Testis (tissue), 3 donors: Measurements from ENCODE around the gene AAMDC. TPM values are rescaled to one million over a fixed set of nuclear protein-coding genes. Genes with fewer than 3 reads are reported as not detected.
"Not testable (repeated sequence)": the region's sequence is repeated elsewhere in the genome, so short reads cannot be mapped to it uniquely, and the experiment has no call there.

Experiments
- DNase-seq: peaks from one replicate; pipeline ENCODE4 v3.0.0-alpha.2; 2019
- H3K27ac ChIP-seq, 2 donors: fragments of 200-600 bp; sonication (generic); one replicate each; pipeline ENCODE4 v1.5.1; 2019
- H3K27me3 ChIP-seq: fragments of 200-600 bp; sonication (generic); one replicate; pipeline ENCODE4 v1.5.1; 2019
- H3K36me3 ChIP-seq: fragments of 200-600 bp; sonication (generic); one replicate; pipeline ENCODE4 v1.5.1; 2017; ENCODE audit warnings: low read depth; ENCODE audit errors: missing control alignments
- H3K4me1 ChIP-seq: fragments of 200-600 bp; sonication (generic); one replicate; pipeline ENCODE4 v1.5.1; 2019
- H3K4me3 ChIP-seq, 2 donors: fragments of 200-600 bp; sonication (generic); one replicate each; pipeline ENCODE4 v1.5.1; 2017 to 2019
- H3K9me3 ChIP-seq: fragments of 200-600 bp; sonication (generic); one replicate; pipeline ENCODE4 v1.5.1; 2017
- CTCF ChIP-seq, 3 experiments: fragments of 450-650 bp in 2 of 3; fragments of 200-600 bp in 1 of 3; sonication (generic) in 1 of 3; IDR thresholded peaks; one replicate each; pipeline ENCODE4 v1.5.1; 2016 to 2019; ENCODE audit warnings: antibody characterized with exemption in 3 of 3, mild to moderate bottlenecking in 2 of 3, moderate library complexity in 1 of 3
- POLR2A ChIP-seq: fragments of 450-650 bp; IDR thresholded peaks from one replicate; pipeline ENCODE4 v1.6.1; 2017; ENCODE audit warnings: antibody characterized with exemption, mild to moderate bottlenecking, moderate library complexity
- WGBS, 2 donors: methylation state at CpG; one replicate each; pipeline ENCODE4 v1.1.5; 2018; 5-methylcytosine and 5-hydroxymethylcytosine counted together
- intact Hi-C: fragments of 100-400 bp; cut with DNase I; formaldehyde crosslinking; loops from one replicate; pipeline ENCODE4 v1.15.1; 2023; ENCODE audit warnings: low total_unique reads
- polyA plus RNA-seq: library from polyadenylated mRNA; stranded (reverse); fragments of 350-450 nt; fragmentation: Illumina TruSeq; extraction: RNeasy Lipid Tissue Mini Kit (QIAGEN cat#74804); gene quantifications from one replicate; pipeline ENCODE4 v1.2.3, GENCODE V29; 2014; ENCODE audit warnings: low read depth, low replicate concordance; ENCODE audit not compliant: insufficient read depth
- total RNA-seq, 2 donors: library from RNA; depleted of rRNA; stranded (reverse); fragments of >200 nt; gene quantifications; one replicate each; pipeline ENCODE4 v1.2.3, GENCODE V29; 2016

The AAMDC gene
- total and polyA plus RNA-seq, 3 donors from 2014 or later, result 20.2 to 56.6 (median 22.0) TPM

GRCh38 chr11:77815459-77815858, 5.5 kb upstream of the AAMDC start:
- H3K9me3 ChIP-seq, result no peaks in the 10 kb centered on the region
- peaks cover 13% of the 10 kb centered on the region for H3K4me1 ChIP-seq
- TF ChIP-seq POLR2A (no peak), CTCF (IDR thresholded peaks at IDR 0.05) (no peak)
- no peak for DNase-seq
- no peak overlapping the region for H3K4me3 ChIP-seq
- WGBS, 2 donors, result 70 to 72% methylated on average over 1 of the region's 1 CpG
- H3K27me3 ChIP-seq, result no peaks in the 10 kb centered on the region
- H3K36me3 ChIP-seq, result no peaks in the 10 kb centered on the region
- no peak overlapping the region for H3K27ac ChIP-seq
- intact Hi-C loops, result no loop called here

DNA sequence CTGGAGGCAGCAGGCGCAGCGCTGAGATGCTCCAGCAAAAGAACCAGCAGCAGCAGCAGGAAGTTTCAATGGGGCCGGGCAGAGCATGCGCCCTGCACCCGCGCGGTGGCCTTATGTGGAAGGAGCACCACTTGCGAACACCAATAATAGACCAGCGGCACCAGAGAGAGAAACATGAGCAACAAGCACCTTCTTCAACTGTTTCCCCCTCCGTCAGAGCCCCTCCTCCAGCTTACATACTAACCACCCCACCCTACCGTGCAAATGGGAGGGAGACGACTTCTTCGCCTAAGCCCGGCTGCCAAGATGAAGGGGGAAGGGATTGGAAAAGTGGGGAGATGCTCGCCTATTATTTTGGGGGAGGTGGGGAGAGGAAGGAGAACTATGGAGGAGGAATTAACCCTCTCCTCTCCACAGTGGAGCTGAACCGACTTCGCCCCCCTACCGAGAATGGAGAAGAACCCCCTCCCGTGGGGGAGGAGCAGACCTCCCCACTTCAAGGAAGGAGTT, 1.5 kb upstream of the AAMDC start:
- no peaks in the 10 kb centered on the region for H3K9me3 ChIP-seq
- no peaks in the 10 kb centered on the region for H3K27me3 ChIP-seq
- peak overlapping the region; percentile 94 to 98 for H3K27ac ChIP-seq
- peak; percentile 46 for TF ChIP-seq POLR2A
- peak in 1 of 3 experiments; percentile 21 for TF ChIP-seq CTCF (IDR thresholded peaks at IDR 0.05)
- intact Hi-C loops, result no loop called here
- DNase-seq, result peak; percentile 95
- WGBS, 2 donors, result 0 to 1% methylated on average over 19 of the region's 19 CpGs
- H3K4me1 ChIP-seq, result peaks cover 18% of the 10 kb centered on the region
- H3K4me3 ChIP-seq, result peak overlapping the region; percentile 84 to 100
- H3K36me3 ChIP-seq, result no peaks in the 10 kb centered on the region

DNA sequence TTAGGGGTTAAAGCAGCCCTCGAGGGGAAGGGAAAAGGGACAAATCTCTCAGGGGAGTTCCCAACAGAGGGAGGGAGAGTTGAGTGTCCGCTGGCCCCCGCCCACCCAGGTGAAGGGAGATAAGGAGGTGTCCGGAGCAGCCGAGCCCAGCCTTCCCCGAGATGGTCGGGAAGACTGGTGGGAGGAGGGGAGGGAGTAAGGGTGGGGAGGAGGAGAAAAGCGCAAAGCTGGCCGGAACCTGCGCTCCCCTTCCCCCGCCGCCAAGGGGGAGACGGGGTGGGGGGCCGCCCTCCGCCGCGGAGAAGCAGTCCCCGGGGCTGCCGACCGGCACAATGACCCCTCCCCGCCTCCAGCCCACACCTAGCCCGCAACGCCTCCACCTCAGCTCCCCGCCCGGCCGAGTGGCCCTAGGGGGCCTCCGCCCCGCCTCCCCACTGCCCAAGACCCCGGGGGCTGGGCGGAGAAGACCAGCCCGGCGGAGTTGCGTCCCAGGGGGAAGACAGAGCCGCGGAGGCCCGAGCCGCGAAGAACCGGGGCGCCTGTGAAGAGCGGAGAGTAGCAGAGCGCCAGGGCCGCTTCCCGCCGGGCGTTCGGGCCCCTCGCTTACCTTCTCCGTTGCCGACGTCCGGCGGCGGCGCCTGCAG, 901 bp upstream of the AAMDC start:
- TF ChIP-seq CTCF (IDR thresholded peaks at IDR 0.05) (peak in 1 of 3 experiments; percentile 6), POLR2A (no peak)
- Histone ChIP-seq H3K4me3 (peak overlapping the region; percentile 84 to 100), H3K4me1 (peaks cover 18% of the 10 kb centered on the region), H3K9me3 (no peaks in the 10 kb centered on the region), H3K27me3 (no peaks in the 10 kb centered on the region), H3K36me3 (no peaks in the 10 kb centered on the region), H3K27ac (peak overlapping the region; percentile 94 to 98)
- WGBS, 2 donors, result 0 to 4% methylated on average over 11 to 17 of the region's 55 CpGs
- intact Hi-C loops, result loop anchor here (10.0 kb wide), 1 partner anchor 175 kb away; the partner anchor contains the start of gene INTS4
- peak; percentile 69 for DNase-seq

GRCh38 chr11:77821349-77821851, 456 bp downstream of the AAMDC start:
- 1% methylated on average over 16 of the region's 16 CpGs for WGBS, 2 donors
- Histone ChIP-seq H3K4me3 (peak overlapping the region; percentile 84 to 100), H3K36me3 (no peaks in the 10 kb centered on the region), H3K4me1 (peaks cover 18% of the 10 kb centered on the region), H3K9me3 (no peaks in the 10 kb centered on the region), H3K27me3 (no peaks in the 10 kb centered on the region), H3K27ac (peak overlapping the region; percentile 94 to 98)
- TF ChIP-seq CTCF (IDR thresholded peaks at IDR 0.05), result no peak
- no peak for TF ChIP-seq POLR2A
- intact Hi-C loops, result loop anchor here (10.0 kb wide), 1 partner anchor 173 kb away; the partner anchor contains the start of gene INTS4
- DNase-seq, result peak; percentile 57

- H3K36me3 ChIP-seq, DNase-seq, H3K9me3 ChIP-seq, H3K27me3 ChIP-seq: not testable (repeated sequence)
- H3K4me3 ChIP-seq, result peak overlapping the region; percentile 84 to 100
- H3K4me1 ChIP-seq, result peaks cover 18% of the 10 kb centered on the region
- intact Hi-C loops, result loop anchor here (10.0 kb wide), 1 partner anchor 173 kb away; the partner anchor contains the start of gene INTS4
- peak overlapping the region; percentile 94 to 98 for H3K27ac ChIP-seq
- 36 to 52% methylated on average over 13 of the region's 13 CpGs for WGBS, 2 donors
These were observed 1.2 kb downstream of the AAMDC start for GRCh38 chr11:77822126-77822525.
